ENCODE measurements around the gene ANXA4. TPM values are rescaled to one million over a fixed set of nuclear protein-coding genes. Genes with fewer than 3 reads are reported as not detected.

ANXA4 gene
- total RNA-seq, 1 experiment from 2014 or later: 9.5 TPM

DNA sequence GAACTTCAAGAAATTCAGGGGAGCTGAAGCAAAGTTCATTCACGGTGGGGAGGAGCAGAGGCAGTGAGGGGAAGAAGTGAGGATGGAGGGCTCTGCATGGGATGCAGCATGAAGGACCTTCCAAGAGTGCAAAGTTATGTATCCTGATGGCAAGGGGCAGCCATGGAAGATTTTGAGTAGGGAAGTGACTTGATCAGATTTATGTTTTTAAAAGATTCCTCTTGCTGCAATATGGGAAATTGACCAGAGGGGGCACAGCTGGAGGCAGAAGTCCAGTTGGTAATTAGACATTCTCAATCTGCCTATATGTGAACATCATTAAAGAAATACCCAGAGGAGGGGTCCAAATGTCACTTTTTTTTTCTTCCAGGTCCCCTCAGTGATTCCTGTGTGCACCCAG, 21.5 kb upstream of the ANXA4 start:
- no peak for ATAC-seq
- TF ChIP-seq MYBL2 (CRISPR knock-in tag; IDR thresholded peaks at IDR 0.05): no peak
- TF ChIP-seq, protein P1, sequence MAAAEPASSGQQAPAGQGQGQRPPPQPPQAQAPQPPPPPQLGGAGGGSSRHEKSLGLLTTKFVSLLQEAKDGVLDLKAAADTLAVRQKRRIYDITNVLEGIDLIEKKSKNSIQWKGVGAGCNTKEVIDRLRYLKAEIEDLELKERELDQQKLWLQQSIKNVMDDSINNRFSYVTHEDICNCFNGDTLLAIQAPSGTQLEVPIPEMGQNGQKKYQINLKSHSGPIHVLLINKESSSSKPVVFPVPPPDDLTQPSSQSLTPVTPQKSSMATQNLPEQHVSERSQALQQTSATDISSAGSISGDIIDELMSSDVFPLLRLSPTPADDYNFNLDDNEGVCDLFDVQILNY (CRISPR knock-in tag; IDR thresholded peaks at IDR 0.05): no peak
- no peak for TF ChIP-seq ZMAT4 (CRISPR knock-in tag; IDR thresholded peaks at IDR 0.05)
- no peak for TF ChIP-seq ZNF396 (CRISPR knock-in tag; IDR thresholded peaks at IDR 0.05; ENCODE audit: borderline replicate concordance)
- TF ChIP-seq NFYB (CRISPR knock-in tag; conservative IDR thresholded peaks at IDR 0.05; ENCODE audit: low read depth): no peak
- no peak for TF ChIP-seq OVOL2 (CRISPR knock-in tag; IDR thresholded peaks at IDR 0.05; ENCODE audit: borderline replicate concordance)
- TF ChIP-seq MLX (CRISPR knock-in tag; IDR thresholded peaks at IDR 0.05): no peak
- TF ChIP-seq FOXP1 (CRISPR knock-in tag; IDR thresholded peaks at IDR 0.05; ENCODE audit: borderline replicate concordance): no peak
- TF ChIP-seq, protein P2, sequence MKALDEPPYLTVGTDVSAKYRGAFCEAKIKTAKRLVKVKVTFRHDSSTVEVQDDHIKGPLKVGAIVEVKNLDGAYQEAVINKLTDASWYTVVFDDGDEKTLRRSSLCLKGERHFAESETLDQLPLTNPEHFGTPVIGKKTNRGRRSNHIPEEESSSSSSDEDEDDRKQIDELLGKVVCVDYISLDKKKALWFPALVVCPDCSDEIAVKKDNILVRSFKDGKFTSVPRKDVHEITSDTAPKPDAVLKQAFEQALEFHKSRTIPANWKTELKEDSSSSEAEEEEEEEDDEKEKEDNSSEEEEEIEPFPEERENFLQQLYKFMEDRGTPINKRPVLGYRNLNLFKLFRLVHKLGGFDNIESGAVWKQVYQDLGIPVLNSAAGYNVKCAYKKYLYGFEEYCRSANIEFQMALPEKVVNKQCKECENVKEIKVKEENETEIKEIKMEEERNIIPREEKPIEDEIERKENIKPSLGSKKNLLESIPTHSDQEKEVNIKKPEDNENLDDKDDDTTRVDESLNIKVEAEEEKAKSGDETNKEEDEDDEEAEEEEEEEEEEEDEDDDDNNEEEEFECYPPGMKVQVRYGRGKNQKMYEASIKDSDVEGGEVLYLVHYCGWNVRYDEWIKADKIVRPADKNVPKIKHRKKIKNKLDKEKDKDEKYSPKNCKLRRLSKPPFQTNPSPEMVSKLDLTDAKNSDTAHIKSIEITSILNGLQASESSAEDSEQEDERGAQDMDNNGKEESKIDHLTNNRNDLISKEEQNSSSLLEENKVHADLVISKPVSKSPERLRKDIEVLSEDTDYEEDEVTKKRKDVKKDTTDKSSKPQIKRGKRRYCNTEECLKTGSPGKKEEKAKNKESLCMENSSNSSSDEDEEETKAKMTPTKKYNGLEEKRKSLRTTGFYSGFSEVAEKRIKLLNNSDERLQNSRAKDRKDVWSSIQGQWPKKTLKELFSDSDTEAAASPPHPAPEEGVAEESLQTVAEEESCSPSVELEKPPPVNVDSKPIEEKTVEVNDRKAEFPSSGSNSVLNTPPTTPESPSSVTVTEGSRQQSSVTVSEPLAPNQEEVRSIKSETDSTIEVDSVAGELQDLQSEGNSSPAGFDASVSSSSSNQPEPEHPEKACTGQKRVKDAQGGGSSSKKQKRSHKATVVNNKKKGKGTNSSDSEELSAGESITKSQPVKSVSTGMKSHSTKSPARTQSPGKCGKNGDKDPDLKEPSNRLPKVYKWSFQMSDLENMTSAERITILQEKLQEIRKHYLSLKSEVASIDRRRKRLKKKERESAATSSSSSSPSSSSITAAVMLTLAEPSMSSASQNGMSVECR (CRISPR knock-in tag; IDR thresholded peaks at IDR 0.05; ENCODE audit: borderline replicate concordance): no peak
- TF ChIP-seq, protein P3, sequence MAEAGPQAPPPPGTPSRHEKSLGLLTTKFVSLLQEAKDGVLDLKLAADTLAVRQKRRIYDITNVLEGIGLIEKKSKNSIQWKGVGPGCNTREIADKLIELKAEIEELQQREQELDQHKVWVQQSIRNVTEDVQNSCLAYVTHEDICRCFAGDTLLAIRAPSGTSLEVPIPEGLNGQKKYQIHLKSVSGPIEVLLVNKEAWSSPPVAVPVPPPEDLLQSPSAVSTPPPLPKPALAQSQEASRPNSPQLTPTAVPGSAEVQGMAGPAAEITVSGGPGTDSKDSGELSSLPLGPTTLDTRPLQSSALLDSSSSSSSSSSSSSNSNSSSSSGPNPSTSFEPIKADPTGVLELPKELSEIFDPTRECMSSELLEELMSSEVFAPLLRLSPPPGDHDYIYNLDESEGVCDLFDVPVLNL (CRISPR knock-in tag; IDR thresholded peaks at IDR 0.05; ENCODE audit: borderline replicate concordance, low read depth): no peak
- TF ChIP-seq JUN (CRISPR knock-in tag; IDR thresholded peaks at IDR 0.05): no peak
- TF ChIP-seq ZNF219 (CRISPR knock-in tag; IDR thresholded peaks at IDR 0.05; ENCODE audit: borderline replicate concordance): no peak
- TF ChIP-seq, protein P4, sequence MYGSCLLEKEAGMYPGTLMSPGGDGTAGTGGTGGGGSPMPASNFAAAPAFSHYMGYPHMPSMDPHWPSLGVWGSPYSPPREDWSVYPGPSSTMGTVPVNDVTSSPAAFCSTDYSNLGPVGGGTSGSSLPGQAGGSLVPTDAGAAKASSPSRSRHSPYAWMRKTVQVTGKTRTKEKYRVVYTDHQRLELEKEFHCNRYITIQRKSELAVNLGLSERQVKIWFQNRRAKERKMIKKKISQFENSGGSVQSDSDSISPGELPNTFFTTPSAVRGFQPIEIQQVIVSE (CRISPR knock-in tag; IDR thresholded peaks at IDR 0.05; ENCODE audit: borderline replicate concordance): no peak
- H3K4me1 Mint-ChIP-seq: peaks cover 30% of the 10 kb centered on the region
- H3K27me3 Mint-ChIP-seq (ENCODE audit: low read depth): peaks cover 8% of the 10 kb centered on the region
- no peaks in the 10 kb centered on the region for H3K36me3 Mint-ChIP-seq
- POLR2A ChIA-PET: interaction anchor here (0.7 kb wide), 1 partner anchor 351 kb away, joined by 3 read pairs; no protein-coding TSS in a partner anchor
- H3K9me3 Mint-ChIP-seq: no peaks in the 10 kb centered on the region
- H3K27ac Mint-ChIP-seq: no peak overlapping the region
- H3K4me3 Mint-ChIP-seq: no peak overlapping the region
- DNase-seq (ENCODE audit: low spot score): no peak
- CTCF ChIA-PET: interaction anchor here (1.0 to 1.8 kb wide), 4 partner anchors 21 to 173 kb away, joined by 3 to 8 read pairs (median 4); partner anchors contain the start of genes ANXA4 and SNRNP27

DNA sequence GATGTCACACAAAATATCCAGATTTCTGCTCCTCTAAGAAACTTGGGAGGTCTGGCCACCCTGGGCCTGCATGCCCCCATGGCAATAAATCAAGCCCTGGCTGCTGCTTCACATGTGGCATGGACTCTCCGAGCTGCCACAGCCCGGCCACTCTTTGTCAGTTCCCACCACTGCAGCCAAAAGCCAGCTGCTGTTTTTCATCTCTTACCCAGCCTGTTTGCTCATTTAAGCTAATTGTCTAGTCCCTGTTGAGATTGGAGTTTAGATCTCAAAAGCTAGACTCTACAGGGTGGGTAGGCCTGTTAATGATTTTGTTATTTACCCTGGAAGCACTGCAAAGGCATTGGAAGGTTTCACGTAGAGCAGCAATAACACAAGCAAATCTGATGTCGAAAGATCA, 20.9 kb upstream of the ANXA4 start:
- DNase-seq (ENCODE audit: low spot score) (no peak), ATAC-seq (no peak)
- Mint-ChIP-seq H3K9me3 (no peaks in the 10 kb centered on the region), H3K4me3 (no peak overlapping the region), H3K27ac (no peak overlapping the region), H3K27me3 (ENCODE audit: low read depth) (peaks cover 8% of the 10 kb centered on the region), H3K4me1 (peaks cover 30% of the 10 kb centered on the region), H3K36me3 (no peaks in the 10 kb centered on the region)
- POLR2A ChIA-PET: interaction anchor here (0.5 kb wide), 1 partner anchor 117 kb away, joined by 3 read pairs; no protein-coding TSS in a partner anchor
- CTCF ChIA-PET: interaction anchor here (1.8 kb wide), 2 partner anchors 20 to 96 kb away, joined by 5 to 8 read pairs; partner anchors contain the start of gene ANXA4
- TF ChIP-seq ZNF671 (CRISPR knock-in tag; IDR thresholded peaks at IDR 0.05) (no peak), PREB (CRISPR knock-in tag; IDR thresholded peaks at IDR 0.05; ENCODE audit: borderline replicate concordance) (no peak), ZNF138 (CRISPR knock-in tag; conservative IDR thresholded peaks at IDR 0.05) (no peak), MLX (CRISPR knock-in tag; IDR thresholded peaks at IDR 0.05) (no peak), HMGXB4 (CRISPR knock-in tag; IDR thresholded peaks at IDR 0.05) (no peak), TCF7 (CRISPR knock-in tag; IDR thresholded peaks at IDR 0.05; ENCODE audit: low read depth) (no peak), TEAD1 (CRISPR knock-in tag; IDR thresholded peaks at IDR 0.05) (no peak), SP1 (CRISPR knock-in tag; conservative IDR thresholded peaks at IDR 0.05) (no peak)
- TF ChIP-seq, protein P5, sequence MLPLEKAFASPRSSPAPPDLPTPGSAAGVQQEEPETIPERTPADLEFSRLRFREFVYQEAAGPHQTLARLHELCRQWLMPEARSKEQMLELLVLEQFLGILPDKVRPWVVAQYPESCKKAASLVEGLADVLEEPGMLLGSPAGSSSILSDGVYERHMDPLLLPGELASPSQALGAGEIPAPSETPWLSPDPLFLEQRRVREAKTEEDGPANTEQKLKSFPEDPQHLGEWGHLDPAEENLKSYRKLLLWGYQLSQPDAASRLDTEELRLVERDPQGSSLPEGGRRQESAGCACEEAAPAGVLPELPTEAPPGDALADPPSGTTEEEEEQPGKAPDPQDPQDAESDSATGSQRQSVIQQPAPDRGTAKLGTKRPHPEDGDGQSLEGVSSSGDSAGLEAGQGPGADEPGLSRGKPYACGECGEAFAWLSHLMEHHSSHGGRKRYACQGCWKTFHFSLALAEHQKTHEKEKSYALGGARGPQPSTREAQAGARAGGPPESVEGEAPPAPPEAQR (CRISPR knock-in tag; IDR thresholded peaks at IDR 0.05): no peak
